CD4-positive, alpha-beta T cell treated with Interleukin-17A for 1 hour (primary cell): Measurements from ENCODE around the gene NPIPA1.
"Not testable (repeated sequence)": the region's sequence is repeated elsewhere in the genome, so short reads cannot be mapped to it uniquely, and the experiment has no call there.

ENCODE experiments used
- DNase-seq: peaks from one replicate; pipeline ENCODE4 v3.0.0-alpha.2; 2020

Gene NPIPA1

GRCh38 chr16:14930971-14931370 lies 6.3 kb upstream of the NPIPA1 start:
- DNase-seq = not testable (repeated sequence)

DNA sequence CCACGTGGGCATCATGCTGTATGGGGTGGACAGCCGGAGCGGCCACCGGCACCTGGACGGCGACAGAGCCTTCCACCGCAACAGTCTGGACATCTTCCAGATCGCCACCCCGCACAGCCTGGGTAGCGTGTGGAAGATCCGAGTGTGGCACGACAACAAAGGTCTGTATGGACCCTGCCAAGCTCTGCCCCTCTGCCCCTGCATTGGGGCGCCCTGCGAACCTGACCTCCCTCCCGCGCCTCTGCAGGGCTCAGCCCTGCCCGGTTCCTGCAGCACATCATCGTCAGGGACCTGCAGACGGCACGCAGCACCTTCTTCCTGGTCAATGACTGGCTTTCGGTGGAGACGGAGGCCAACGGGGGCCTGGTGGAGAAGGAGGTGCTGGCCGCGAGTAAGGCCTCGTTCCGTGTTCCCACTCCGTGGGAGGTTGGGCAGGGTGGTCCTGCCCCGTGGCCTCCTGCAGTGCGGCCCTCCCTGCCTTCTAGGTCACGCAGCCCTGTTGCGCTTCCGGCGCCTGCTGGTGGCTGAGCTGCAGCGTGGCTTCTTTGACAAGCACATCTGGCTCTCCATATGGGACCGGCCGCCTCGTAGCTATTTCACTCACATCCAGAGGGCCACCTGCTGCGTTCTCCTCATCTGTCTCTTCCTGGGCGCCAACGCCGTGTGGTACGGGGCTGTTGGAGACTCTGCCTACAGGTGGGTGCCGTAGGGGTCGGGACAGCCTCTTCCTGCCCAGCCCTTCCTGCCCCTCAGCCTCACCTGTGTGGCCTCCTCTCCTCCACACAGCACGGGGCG lies 4.5 kb upstream of the NPIPA1 start:
- not testable (repeated sequence) for DNase-seq

- not testable (repeated sequence) for DNase-seq
Observed at GRCh38 chr16:14937994-14938393, 751 bp downstream of the NPIPA1 start.

- DNase-seq = not testable (repeated sequence)
Observed at GRCh38 chr16:14942686-14943085, 5.4 kb downstream of the NPIPA1 start.

GRCh38 chr16:14955546-14956231 lies 18.4 kb downstream of the NPIPA1 start:
- DNase-seq = no peak

GRCh38 chr16:14957576-14958322 lies 20.5 kb downstream of the NPIPA1 start:
- no peak for DNase-seq

DNA sequence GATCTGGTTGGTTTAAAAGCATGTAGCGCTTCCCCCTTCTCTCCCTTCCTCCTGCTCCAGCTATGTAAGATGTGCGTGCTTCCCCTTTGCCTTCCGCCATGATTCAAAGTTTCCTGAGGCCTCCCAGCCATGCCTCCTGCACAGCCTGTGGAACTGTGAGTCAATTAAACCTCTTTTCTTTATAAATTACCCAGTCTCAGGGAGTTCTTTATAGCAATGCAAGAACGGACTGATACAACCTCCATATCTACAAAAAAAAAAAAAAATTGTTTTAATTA lies 21.0 kb downstream of the NPIPA1 start:
- no peak for DNase-seq

- DNase-seq = no peak
Observed at GRCh38 chr16:14958970-14959369, 21.7 kb downstream of the NPIPA1 start.

DNA sequence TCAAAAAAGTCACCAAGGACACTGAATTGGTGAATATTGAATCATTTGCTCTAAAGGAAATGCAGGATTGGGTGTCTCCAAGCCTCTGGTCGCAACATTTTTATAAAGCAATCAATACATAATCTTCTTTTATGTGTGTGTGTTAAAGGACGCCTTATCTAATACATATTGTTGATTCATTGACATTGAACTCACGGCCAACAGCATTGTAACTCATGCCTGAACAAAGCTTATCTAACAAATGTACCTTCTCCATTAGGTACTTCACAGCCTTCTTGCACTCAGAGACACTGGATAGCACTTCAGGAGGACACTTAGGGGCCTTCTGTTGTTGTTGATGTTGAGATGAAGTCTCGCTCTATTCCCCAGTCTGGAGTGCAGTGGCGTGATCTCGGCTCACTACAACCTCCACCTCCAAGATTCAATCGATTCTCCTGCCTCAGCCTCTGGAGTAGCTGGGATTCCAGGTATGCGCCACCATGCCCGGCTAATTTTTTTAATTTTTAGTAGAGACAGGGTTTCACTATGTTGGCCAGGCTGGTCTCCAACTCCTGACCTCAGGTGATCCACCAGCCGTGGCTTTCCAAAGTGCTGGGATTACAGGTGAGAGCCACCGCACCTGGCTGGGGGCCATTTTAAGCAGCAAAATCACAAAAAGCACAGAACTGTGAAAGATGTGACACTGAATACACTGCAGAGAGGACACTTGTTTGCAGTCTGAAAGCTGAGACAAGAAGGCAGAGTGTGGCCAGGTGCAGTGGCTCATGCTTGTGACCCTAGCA lies 24.4 kb downstream of the NPIPA1 start:
- DNase-seq = no peak

DNA sequence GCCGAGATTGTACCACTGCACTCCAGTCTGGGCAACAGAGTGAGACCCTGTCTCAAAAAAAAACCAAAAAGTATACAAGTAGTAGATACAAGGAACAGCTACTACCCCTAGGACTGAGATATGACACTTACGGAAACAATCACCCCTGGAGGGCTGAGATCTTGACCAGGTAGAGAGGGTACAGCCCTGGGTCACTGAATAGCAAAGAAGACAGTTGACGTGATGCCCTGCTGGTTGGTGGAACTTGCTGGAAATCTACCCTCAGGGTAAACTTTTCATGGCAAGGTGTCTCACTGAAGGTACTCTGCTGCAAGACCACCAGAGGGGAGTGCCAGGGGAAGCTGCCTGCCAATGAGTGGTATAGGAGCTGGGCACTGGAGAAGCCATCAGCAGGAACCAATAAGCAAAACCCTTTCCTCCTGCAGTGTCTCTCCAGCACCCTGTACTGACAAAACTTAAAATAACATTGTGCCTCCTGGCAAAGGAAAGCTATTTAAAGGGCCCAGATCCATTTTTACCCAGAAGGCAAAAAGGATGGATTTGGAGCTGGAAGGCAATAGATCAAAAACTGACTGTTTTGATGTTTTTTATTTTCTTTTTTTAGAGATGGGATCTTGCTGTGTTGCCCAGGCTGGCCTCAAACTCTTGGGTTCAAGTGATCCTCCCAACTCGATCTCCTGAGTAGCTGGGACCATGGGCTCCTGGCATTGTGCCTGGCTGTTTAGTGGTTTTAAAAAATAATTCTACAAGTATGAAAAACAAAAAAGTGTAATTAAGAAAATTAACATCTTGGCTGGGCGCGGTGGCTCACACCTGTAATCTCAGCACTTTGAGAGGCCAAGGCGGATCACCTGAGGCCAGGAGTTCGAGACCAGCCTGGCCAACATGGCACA lies 26.3 kb downstream of the NPIPA1 start:
- no peak for DNase-seq

- no peak for DNase-seq
Observed at GRCh38 chr16:14965328-14965727, 28.1 kb downstream of the NPIPA1 start.

GRCh38 chr16:14969795-14970194 lies 32.6 kb downstream of the NPIPA1 start:
- not testable (repeated sequence) for DNase-seq

GRCh38 chr16:14971621-14972228 lies 34.5 kb downstream of the NPIPA1 start:
- not testable (repeated sequence) for DNase-seq

- DNase-seq = not testable (repeated sequence)
Observed at GRCh38 chr16:14973785-14974322, 36.6 kb downstream of the NPIPA1 start.

- not testable (repeated sequence) for DNase-seq
Observed at GRCh38 chr16:14974331-14974655, 37.0 kb downstream of the NPIPA1 start.

DNA sequence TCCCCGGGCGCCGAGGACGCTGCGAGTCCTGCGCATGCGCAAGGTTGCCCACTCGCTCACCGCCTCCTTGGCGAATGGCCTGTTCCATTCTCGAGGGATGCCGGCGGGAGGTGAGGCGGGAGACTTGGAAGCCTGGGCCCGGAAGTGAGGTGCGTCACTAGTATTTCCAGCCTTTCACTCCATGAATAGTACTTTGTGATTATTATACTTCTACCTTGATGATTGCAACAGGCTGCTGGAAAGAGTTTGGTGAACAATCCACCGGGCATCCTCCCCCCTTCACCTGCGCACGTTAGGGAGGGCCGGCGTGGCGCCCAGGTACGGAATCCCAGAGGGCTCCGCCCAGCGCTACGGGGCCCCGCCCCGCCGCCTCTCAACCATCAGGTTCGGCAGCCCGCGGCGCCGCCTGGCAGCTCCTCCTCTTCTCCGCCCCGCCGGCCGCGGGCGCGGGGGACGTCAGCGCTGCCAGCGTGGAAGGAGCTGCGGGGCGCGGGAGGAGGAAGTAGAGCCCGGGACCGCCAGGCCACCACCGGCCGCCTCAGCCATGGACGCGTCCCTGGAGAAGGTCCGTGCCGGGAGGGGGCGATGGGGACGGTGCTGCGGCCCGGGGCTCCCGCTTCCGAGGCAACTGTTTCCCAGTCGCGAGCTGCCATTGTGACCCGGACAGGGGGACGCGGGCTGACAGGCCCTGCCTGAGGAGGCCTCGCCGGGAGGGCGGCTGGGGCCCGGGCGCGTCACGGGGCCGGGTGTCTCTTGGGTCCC lies 37.6 kb downstream of the NPIPA1 start, which contains the start of gene PDXDC1:
Gene PDXDC1, plus strand, starts transcription at position 371 of the 762 bp plus-strand sequence. Its CDS starts 174 bp downstream, at position 545.
- DNase-seq = peak; percentile 98

DNA sequence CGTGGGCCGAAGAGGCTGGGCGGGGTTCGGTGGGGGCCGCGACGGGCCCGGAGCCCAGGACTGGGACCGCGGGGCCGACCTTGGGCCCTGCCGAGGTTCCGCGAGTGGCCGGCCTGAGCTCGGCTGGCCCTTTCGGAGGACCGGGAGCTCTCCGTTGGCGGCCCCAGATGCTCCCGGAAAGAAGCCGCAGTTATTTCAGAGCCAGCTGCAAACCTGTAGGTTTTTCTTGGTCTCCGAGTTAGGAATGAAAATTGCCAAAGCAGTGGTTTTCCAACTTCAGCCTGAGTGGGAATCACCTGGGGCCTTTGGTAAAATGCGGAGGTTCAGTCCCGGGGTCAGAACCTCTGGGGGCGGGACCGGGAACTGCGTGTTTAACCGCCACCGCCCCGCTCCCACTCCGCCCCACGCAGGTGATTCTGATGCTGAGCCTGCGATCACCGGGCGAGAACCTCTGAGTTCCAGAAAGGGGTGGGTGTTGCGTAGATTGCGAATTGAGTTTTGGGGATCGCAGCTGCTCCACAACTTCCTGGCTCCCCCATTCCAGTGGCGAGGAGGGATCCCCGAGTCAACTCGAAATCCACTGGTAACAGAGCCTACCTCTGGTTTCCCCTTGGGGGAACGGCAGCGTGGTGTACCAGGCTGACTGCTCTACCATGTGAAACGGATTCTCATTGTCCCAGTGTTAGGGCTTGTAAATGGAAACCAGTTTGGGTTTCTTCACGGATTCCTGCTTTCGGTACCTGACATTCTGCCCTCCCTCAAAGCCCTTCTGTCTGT lies 38.4 kb downstream of the NPIPA1 start:
- DNase-seq = peak; percentile 76

- not testable (repeated sequence) for DNase-seq
Observed at GRCh38 chr16:14976971-14977736, 39.9 kb downstream of the NPIPA1 start.

DNA sequence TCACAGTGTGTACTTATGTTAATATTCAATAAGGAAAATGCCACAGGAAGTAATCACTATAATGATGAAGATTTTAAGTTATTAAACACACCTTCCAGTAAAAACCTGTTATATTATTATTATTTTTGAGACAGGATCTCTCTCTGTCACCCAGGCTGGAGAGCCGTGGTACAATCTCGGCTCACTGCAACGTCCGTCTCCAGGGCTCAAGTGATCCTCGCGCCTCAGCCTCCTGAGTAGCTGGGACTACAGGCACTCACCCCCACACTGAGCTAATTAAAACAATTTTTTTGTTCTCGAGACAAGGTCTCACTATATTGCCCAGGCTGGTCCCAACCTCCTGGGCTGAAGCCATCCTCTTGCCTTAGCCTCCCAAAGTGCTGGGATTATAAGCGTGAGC lies 41.0 kb downstream of the NPIPA1 start:
- not testable (repeated sequence) for DNase-seq
